Measurements from ENCODE around the gene QARS1.

- TF ChIP-seq, protein P1, sequence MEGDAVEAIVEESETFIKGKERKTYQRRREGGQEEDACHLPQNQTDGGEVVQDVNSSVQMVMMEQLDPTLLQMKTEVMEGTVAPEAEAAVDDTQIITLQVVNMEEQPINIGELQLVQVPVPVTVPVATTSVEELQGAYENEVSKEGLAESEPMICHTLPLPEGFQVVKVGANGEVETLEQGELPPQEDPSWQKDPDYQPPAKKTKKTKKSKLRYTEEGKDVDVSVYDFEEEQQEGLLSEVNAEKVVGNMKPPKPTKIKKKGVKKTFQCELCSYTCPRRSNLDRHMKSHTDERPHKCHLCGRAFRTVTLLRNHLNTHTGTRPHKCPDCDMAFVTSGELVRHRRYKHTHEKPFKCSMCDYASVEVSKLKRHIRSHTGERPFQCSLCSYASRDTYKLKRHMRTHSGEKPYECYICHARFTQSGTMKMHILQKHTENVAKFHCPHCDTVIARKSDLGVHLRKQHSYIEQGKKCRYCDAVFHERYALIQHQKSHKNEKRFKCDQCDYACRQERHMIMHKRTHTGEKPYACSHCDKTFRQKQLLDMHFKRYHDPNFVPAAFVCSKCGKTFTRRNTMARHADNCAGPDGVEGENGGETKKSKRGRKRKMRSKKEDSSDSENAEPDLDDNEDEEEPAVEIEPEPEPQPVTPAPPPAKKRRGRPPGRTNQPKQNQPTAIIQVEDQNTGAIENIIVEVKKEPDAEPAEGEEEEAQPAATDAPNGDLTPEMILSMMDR (IDR thresholded peaks at IDR 0.05): no peak
- TF ChIP-seq POLR2A (IDR thresholded peaks at IDR 0.05) (no peak), EP300 (IDR thresholded peaks at IDR 0.05) (no peak), POLR2AphosphoS5 (IDR thresholded peaks at IDR 0.05) (no peak)
Observed at GRCh38 chr3:49054344-49054862, 50.2 kb downstream of the QARS1 start.

Data from suprapubic skin (tissue), 4 donors.